Measurements from ENCODE around the gene TRMT112.

DNA sequence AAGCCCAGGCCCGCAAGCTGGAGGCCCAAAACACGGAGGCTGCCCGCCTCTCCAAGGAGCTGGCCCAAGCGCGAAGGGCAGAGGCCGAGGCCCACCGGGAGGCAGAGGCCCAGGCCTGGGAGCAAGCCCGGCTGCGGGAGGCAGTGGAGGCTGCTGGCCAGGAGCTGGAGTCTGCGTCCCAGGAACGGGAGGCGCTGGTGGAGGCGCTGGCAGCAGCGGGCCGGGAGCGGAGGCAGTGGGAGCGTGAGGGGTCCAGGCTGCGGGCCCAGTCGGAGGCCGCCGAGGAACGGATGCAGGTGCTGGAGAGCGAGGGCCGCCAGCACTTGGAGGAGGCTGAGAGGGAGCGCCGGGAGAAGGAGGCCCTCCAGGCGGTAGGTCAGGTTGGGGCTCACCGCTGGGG lies 27.4 kb upstream of the TRMT112 start:
- no peak for TF ChIP-seq POLR2A (IDR thresholded peaks at IDR 0.05; ENCODE audit: low read depth, low read length)
- TF ChIP-seq POLR2AphosphoS5 (IDR thresholded peaks at IDR 0.05; ENCODE audit: low read depth, low read length): no peak
- TF ChIP-seq TAF1 (IDR thresholded peaks at IDR 0.05; ENCODE audit: low read depth, low read length): no peak
- no peak for TF ChIP-seq SPI1 (IDR thresholded peaks at IDR 0.05; ENCODE audit: low read depth, low read length)
- TF ChIP-seq PAX5 (IDR thresholded peaks at IDR 0.05; ENCODE audit: insufficient read depth, low read length, severe bottlenecking): no peak
